DMS53 (cell line): ENCODE data around the gene GALNT10.
"Not testable (repeated sequence)": the region's sequence is repeated elsewhere in the genome, so short reads cannot be mapped to it uniquely, and the experiment has no call there.

Source experiments
- DNase-seq: peaks from one replicate; lab custom pipeline; 2025; lab: John Stamatoyannopoulos, UW

GALNT10 gene

DNA sequence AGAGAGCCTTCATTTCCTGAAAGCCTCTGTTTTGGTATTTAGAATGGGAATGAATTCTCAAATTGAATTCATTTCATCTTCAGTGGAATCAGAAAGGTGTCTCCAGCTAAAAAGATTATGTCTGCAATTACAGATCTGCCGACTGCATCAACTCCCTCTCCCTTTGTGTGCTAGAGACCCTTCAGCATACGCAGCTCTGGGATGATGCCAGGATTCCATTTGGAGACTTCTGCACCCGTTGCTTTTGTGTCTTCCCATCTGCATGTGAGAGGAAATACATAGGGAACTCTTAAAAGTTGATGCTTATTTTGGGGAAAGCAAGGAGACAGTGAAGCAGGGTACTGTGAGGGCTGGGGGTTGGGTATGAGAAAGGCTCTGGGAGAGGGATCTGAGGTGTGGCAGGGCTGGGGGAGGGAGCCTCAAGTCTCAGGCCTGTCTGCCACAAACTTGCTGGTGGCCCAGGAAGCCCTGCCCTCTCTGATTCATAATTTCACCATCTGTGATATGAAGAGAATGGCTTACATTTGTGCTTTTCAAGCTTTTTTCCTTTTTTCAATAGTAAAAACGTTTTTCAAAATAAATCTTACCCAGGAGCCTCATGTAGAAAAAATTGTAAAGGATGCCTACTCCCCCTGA lies 165.6 kb downstream of the GALNT10 start:
- DNase-seq = no peak

DNA sequence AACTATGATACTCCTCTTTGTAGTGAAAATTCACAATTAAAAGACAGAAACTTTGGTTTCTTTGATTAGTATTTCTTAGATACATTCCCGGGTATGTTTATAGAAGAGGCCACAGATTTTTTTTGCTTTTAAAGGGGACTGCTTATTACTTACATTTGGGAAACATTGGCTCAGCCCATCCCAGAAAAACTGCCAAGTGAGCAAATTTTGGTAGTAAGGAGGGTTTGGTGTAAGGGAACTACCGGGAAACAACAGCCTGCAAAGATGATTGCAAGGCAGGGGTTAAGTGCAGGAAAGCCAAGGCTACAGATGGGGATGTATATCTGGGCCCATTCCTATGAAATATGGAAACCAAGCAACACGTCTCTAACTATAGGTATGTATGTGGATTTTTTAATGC lies 166.4 kb downstream of the GALNT10 start:
- DNase-seq = no peak

DNA sequence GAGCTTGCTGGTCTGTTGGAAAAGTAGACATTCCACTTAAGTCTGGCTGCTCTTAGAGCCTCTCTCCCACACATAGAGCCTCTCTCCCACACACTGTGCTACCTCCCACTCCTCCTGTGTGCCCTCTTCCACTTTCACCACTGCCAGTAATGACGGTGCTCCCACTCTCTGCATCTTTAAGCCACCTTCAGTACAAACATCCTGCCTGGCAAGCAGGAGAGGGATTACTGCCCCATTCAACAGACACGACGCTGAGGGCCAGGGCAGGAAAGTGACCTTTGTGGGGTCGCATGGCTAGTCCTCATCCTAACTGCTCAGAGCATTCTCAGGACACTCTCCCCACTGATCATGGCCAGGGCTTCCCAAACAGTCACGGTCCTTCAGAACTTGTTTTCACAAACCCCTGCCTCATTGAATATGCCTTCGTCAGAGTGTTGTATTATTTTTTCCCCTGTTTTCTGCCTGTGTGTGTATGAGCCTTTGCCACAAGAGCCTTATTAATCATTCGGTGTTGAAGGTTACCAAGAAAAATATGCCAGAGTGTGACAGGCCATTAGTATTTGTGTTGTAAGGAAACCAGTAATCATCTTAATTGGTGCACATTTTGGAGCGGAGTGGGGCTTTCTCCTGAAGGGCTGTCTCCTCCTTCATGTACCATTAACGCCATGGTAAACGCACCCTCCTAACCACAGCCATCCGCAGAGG lies 168.1 kb downstream of the GALNT10 start:
- DNase-seq = no peak

DNA sequence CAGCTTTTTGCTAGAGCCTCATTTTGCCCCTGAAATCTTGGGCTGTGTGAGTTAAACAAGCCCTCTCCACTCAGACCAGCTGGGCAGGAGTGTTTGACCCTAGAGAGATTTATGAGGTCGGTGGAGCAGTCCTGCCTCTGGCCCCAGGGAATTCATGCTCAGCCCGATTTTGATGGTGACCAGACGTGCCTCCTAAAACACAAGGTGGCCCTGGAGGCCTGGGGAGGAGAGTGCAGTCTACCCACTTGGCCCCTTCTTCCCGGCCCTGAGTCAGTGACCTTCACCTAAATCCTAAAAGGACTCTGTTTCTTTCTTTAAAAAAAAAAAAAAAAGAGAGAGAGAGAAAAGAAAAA lies 168.7 kb downstream of the GALNT10 start:
- DNase-seq = no peak

DNA sequence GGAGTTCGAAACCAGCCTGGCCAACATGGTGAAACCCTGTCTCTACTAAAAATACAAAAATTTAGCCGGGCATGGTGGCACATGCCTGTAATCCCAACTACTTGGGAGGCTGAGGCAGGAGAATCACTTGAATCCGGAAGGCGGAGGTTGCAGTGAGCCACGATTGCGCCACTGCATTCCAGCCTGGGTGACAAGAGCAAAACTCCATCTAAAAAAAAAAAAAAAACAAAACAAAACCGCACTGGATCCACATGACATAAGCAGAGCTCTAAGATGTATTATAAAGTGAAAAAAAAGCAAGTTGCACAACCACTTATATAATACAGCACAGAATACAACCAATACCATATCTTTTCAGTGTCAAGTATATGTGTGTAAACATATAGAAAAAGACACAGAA lies 169.7 kb downstream of the GALNT10 start:
- not testable (repeated sequence) for DNase-seq

DNA sequence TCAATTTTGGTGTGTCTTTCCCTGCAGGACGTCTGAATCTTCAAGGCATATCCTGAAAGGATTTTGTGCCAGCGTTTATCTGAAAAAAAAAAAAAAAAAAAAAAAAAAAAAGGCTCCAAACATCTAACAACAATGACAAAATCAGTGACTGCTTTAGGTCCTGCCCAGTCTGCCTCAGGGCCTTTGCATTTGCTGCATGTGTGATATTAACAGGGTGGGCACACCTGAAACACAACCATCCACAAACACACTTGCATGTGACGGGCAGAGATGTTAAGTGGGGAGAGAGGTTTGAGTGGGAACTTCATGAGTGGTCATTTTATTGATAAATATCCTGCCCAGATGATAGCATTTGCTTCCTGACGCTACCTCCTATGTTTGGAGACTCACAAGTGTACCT lies 172.9 kb downstream of the GALNT10 start:
- DNase-seq = no peak

DNA sequence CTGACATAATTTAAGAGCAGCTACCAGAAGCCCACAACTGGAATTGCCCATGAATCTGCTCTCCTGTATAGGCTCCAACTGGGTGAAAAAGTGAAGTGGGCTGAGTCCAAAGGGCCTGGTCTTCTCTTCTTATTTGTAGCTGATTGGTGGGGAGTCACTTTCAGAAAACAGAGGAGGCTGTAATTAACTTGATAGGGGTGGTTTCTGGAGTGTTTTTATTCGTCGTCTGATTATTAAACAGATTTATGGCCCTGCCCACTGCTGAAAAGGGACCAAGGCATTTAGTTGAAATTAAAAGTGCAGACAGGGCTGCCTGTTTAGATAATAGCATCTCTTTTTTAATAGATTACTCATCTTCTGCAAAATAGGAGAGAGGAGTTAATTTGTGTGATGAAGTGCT lies 174.2 kb downstream of the GALNT10 start:
- no peak for DNase-seq

DNA sequence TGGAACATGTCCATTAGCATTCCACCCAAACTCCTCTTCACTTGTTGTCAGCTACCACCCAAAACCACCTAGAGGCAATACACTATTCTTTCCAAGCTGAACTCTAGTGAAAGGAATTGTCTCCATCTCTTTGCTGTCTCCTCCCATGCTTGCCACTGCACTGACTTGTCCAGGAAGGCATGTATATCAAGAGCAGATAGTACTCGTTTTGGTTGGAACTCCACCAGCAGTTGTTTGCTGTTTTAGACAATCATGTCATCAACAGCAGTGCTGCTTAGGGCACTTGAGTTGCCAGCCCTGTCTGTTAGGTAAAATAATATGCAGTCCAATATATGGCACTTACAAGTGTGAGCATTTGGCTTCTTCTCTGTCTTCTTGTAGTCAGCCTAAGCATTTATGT lies 175.3 kb downstream of the GALNT10 start:
- DNase-seq = no peak

DNA sequence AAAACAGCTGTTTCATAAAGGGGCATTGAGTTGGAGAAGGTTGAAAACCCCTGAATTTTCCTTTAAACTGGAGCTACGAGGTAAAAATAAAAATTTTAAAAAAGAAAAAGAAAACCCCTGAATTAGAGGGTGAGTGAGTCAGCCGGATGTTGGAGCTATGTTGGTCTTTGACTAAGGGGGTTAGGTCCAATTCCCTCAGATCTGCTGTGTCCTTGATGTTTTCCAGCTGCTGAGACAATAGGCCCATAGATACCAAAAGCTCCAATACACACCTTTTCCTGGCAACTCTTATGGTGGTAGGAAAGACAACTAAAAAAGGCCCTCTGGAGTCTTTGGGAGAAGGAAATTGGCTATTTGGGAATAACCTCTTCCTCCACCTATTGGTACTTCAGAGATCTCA lies 175.8 kb downstream of the GALNT10 start:
- DNase-seq = no peak

DNA sequence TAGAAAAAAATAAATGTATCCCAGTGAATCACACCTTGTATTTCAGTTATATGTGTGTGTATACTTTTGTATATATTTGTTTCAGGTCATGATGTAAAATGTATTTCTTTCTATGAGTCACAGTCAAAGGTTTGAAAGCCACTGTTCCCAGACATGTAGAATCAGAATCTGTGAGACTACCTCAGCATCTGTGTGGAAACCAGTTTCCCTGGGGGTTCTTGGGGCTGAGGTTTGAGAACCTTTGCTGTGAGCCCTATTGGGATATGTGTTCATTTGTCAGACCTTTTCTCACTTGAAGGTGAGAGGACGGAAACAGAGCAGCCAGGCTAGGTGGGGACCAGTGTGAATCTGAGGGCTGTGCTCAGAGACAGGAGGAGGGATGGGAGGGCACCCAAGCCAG lies 176.6 kb downstream of the GALNT10 start:
- DNase-seq = no peak

DNA sequence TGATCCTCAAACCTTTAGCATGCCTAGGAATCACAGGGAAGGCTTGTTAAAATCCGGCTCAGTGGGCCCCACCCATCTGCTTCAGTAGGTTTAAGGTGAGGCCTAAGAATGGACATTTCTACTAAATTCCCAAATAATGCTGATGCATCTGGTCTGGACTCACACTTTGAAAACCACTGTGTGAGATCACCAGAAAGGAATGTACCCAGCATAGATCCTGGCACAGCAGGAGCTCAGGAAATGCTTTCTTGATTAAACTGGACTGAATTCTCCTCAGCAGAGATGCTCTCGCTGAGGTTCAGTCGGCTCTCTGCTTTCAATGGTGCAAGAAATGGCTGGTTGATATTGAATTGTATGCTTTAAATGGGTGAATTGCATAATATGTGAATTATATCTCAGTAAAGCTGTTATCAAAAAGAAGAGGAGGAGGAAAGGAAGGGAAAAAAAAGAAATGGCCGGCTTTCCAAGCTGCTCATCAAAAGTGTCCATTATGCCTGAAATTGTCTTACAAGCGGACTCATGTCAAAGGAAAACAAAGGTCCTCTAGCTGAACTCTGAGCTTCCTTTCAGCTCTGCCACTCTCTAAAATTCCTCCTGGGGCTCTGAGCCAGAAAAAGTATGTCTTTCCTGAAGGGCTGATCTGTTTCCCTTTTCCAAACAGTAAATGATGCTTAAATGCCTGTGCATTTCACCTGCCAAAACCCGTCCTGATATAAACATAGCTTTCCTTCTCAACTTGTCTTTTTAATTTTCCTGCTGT lies 177.7 kb downstream of the GALNT10 start:
- DNase-seq = no peak

DNA sequence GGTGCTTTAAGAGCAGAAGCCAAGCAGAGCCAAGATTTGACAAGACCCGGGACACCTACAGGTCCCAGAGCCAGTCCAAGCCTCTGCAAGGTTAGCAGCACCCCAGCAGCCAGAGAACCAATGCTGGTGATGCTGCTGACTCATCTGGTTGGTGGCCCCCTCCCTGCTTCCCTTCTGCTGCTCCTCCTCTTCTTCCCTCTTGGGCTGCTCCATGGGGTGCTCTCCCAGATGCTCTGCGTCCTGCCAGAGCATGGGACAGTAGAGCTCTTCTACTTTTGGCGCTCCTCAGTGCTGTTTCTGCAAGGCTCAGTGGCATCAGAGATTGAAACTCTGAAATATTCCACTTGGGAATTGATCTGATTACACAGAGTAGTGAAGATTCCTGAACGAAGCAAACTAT lies 179.1 kb downstream of the GALNT10 start:
- no peak for DNase-seq

DNA sequence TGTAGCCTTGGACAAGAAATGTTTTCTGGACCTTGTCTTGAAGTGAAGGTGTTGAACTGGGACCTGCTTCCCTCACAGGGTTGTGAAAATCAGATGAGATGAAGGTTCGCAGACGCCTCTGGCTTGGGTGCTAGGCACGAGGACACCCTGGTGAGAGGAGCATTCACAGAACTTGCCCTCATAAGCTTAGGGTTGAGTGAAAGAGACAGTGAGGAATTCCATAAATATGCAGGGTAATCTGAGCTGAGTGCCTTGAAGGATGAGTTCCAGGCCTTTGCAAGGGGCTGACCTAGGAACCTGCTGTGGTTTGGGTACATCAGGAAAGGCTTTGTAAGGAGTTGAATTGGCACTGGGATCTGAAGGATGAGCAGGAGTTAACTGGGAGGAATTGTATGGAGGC lies 179.6 kb downstream of the GALNT10 start:
- DNase-seq = no peak

DNA sequence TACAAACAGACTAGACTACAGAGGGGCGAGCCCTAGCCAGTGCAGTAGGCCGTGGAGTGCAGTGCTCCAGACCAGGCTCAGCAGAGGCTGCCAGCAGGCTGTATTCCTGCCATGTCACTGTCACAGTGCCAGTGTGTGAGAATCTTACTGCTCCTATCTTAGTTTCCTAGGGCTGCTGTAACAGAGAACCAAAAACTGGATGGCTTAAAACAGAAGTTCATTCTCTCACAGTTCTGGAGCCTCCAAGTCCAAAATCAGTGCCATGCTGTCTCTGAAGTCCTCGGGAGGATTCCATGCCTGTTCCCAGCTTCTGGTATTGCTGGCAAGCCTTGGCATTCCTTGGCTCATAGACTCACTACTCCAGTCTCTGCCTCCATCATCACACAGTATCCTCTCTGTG lies 180.3 kb downstream of the GALNT10 start:
- no peak for DNase-seq

DNA sequence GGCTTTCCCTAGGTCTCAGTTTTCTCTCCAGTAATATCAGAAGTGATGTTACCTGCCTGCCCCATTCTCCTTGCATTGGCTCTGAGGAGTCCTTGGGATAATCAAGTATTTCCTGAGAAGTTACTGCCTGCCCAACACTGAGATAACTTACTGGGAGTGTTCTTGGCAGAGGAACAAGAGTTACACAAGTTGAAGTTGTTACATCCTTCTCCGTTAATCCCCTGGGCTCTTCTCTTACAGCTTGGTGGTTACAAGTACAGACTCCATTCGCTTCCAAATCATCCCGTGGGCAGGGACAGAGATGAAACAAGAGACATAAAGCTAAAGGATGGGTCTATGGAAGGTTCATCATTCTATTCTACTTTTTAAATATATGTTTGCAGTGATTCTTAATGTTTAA lies 181.2 kb downstream of the GALNT10 start:
- no peak for DNase-seq

DNA sequence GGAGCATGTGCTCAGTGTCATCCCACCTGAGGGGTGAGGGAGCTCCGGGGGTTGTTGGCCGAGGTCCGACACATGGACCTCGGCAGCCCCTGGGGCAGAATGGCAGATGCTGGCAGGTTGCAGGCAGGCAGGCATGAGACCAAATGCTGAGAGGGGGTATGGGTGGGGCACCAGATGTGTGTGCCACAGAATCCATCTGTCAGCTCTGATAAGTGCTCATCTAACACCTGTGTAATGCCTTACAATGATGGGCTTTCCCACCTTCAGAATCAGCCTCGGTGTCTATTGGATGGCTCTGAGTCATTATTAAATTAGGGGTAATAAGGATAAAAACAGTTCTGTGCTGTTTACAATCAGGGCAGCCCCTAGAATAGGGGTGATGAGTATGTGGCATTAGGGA lies 182.1 kb downstream of the GALNT10 start:
- DNase-seq = no peak

DNA sequence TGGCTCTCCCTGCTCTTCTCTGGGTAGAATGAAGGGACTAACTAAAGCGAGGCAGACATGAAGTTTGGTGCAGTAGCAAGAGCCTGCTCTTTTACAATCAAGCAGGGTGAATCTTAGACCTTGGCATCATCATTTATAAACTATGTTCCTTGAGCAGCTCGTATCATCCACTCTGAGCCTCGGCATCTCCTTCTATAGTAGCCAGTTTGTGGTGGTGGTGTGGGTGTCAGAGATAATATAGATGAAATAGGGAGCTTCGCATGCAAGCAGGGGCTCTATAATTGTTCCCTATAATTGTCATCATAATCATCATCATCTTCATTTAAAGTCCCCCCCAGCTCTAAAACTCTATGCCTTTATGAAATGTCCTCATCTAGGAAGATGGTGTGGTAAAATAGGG lies 182.8 kb downstream of the GALNT10 start:
- no peak for DNase-seq

DNA sequence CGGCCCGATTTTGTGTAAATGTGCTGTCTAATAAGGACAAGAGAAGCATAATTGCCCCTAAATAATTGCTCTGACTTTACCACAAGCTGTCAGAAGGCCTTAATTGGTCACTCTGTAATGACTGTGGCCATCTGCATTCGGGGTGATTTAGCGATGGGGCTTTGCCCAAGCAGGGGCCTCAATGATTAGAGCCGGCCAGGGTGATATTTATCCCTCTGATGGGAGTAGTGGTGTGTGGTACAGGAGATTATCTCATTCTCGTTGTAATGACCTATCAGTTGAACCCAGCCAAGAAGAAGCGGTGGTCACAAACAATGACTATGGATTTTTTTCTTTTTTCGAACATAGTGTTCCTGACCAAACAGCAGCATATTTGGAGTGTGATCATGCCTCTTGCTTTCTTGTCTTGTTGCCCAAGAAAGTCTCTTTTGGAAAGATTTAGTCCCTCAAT lies 183.2 kb downstream of the GALNT10 start:
- DNase-seq = no peak

DNA sequence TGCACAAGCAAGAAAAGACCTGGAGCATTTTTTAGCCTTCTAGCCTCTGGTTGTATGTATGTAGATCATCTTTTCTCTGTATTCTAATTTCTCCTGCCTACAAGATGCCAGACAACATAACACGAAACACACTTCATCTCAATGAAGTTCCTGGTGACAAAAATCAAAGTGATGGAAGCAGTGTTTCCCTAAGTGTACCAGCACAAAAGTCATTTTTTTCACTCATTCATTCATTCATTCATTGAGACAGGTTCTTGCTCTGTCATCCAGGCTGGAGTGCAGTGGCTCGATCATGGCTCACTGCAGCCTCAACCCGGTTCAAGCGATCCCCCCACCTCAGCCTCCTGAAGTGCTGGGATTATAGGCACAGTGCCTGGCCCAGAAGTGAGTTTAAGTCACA lies 183.7 kb downstream of the GALNT10 start:
- no peak for DNase-seq

DNA sequence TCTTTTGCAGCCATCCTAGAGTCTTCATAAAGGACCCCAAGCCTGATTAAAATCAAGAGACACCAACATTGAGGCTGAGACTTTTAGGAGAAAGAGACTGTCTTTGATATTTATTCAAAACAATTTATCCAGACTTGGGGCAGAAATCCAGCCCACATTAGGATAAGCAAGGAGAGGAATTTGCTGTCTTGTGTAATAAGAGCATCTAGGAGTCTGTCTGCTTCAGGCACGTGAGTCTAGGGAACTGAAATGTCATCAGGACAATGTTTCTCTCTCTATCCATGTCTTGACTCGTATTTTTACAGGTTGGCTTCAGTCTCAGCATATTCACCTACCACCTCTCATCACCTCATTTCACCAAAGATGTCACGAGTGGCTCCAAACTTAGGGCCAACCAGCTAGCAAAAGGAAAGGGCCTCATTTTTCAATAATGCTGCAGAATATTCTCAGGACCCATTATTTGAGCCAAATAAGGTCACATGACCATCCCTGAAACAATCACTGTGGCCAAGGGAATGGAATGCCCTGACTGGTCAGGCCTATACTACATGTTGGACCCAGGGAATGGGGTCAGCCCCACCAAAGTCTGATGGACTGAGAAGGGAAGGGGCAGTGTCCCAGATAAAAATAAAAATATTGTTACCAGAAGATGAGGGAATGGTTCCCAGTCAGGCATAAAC lies 184.9 kb downstream of the GALNT10 start:
- DNase-seq = no peak

DNA sequence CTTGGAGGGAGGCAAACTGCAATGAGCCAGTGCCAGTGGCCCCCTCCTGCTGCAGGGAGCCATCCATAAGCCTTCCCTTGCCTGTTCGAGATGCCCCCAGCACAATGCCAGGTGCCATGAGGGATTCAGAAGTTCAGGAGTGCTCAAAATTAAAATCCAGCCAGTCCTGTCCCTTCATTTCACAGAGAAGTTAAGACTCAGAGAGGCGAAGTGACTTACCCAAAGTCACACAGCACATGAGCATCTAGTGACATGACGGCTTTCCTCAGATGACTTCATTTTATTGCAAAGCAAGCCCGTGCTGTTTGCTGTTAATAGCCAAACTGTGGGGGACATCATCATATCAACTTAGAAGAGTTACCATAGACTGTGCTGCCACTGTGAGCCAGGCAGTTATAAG lies 185.9 kb downstream of the GALNT10 start:
- DNase-seq = no peak

DNA sequence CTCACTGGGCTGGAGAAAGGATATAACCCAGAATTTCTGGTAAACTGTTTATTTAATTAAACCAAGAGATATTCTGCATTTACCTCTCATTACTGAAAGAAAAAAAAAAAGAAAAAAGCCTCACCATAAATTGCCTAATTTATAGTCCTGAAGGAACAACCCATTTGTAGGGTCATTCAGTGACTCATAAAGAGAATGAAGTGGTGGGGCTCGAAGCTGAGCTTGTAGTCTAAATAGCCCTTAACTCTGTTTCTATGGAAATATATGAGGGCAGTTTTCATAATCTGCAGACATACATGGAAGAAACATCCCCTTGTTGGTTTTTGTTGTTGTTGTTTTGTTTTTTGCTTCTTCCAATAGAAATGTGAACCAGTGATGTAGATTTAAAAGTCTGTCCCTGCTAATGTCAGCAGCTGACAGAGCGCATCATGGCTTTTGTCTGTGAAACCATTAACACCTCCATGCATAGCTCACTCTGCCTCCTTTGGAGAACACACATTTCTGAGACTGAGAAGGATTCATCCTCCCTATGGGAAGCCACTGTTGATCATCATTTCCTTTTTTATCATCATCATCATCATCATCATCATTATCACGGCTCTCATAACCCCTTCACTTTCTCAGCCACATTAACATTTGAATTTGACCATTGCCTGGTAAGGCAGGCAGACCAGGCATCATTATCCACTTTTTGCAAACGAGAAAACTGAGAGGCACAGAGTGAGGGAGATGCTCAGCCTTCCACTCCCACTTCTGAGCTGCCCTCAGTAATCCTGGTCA lies 187.4 kb downstream of the GALNT10 start:
- DNase-seq = no peak
